Tibial nerve (tissue), 4 donors: ENCODE data around the gene CCDC63. TPM values are rescaled to one million over a fixed set of nuclear protein-coding genes. Genes with fewer than 3 reads are reported as not detected.

Source experiments
- DNase-seq, 2 donors: peaks; one replicate each; pipeline ENCODE4 v3.0.0-alpha.2; 2019; ENCODE audit warnings: low spot score in 2 of 2
- H3K27ac ChIP-seq, 4 donors: fragments of 200-600 bp; sonication (generic) in 3 of 4; one replicate each; pipeline ENCODE4 v1.5.1; 2017 to 2019; ENCODE audit warnings: mild to moderate bottlenecking in 1 of 4
- H3K27me3 ChIP-seq, 2 donors: fragments of 200-600 bp; sonication (generic) in 1 of 2; one replicate each; pipeline versions ENCODE4 v1.5.1 to v1.6.0; 2017 to 2019
- H3K36me3 ChIP-seq, 3 donors: fragments of 200-600 bp; sonication (generic); one replicate each; pipeline ENCODE4 v1.5.1; 2018 to 2019
- H3K4me1 ChIP-seq, 4 donors: fragments of 200-600 bp; sonication (generic) in 3 of 4; one replicate each; pipeline ENCODE4 v1.5.1; 2017 to 2019
- H3K4me3 ChIP-seq, 4 donors: fragments of 200-600 bp; sonication (generic) in 3 of 4; one replicate each; pipeline ENCODE4 v1.5.1; 2017 to 2019; ENCODE audit warnings: mild to moderate bottlenecking in 1 of 4, moderate library complexity in 1 of 4
- H3K9me3 ChIP-seq, 4 donors: fragments of 200-600 bp; sonication (generic) in 3 of 4; one replicate each; pipeline ENCODE4 v1.5.1; 2017 to 2019
- EP300 ChIP-seq, 2 donors: sonication (generic); formaldehyde crosslinking; IDR thresholded peaks; one replicate each; pipeline ENCODE4 v1.6.1; 2017; ENCODE audit warnings: antibody characterized with exemption in 2 of 2, mild to moderate bottlenecking in 1 of 2
- POLR2A ChIP-seq, 2 donors: fragments of 450-650 bp; IDR thresholded peaks; one replicate each; pipeline ENCODE4 v1.6.1; 2017; ENCODE audit warnings: antibody characterized with exemption in 2 of 2, mild to moderate bottlenecking in 2 of 2, moderate library complexity in 2 of 2
- WGBS, 2 donors: methylation state at CpG; one replicate each; pipeline ENCODE4 v1.1.5; 2018; 5-methylcytosine and 5-hydroxymethylcytosine counted together
- total RNA-seq, 4 donors: library from RNA; depleted of rRNA; stranded (reverse); fragments of >200 nt; gene quantifications; one replicate each; pipeline ENCODE4 v1.1.0, GENCODE V29; 2016
- TF ChIP-seq, protein P1 (sequence below), 5 experiments: fragments of 200-600 bp in 3 of 5; fragments of 450-650 bp in 2 of 5; sonication (generic) in 3 of 5; IDR thresholded peaks; one replicate each; pipeline ENCODE4 v1.5.1; 2016 to 2019; ENCODE audit warnings: antibody characterized with exemption in 5 of 5, mild to moderate bottlenecking in 3 of 5, moderate library complexity in 2 of 5

Gene CCDC63
- total RNA-seq, 4 donors from 2014 or later: not detected

DNA sequence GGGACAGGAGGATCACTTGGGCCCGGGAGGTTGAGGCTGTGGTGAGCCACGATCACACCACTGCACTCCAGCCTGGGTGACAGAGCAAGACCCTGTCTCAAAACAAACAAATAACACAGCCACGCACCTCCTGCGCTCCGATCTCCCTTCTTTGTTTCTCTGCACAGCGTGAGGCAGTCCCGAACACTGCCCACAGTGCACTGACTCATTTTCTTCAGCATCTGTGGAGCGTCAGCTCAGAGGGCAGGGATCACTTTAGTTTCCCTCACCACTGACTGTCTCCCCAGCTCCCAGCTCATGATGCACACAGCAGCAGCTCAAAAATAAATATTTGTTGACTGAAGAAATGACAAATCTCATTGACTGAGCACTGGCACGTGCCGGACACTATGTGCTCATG, 74.5 kb downstream of the CCDC63 start:
- 64 to 69% methylated on average over 10 of the region's 10 CpGs for WGBS, 2 donors

DNA sequence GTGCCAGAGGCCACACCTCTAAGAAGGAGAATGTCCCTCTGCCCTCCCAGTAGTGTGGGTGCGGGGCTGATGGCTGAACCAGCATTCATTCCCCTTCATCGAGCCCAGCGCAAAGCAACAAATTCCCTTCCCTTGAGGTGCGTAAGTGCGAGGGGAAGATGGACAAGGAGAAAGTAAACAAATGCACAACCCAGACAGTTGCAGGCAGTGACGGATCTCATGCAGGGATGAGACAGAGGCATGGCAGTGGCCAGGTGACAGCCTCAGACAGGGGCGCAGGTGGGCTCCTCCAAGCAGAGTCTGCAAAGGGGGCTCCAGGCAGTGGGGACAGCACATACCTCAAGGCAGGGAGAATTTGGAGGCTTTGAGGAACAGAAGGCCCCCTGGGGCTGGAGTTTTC, 75.9 kb downstream of the CCDC63 start:
- TF ChIP-seq EP300 (IDR thresholded peaks at IDR 0.05) (no peak), POLR2A (IDR thresholded peaks at IDR 0.05) (no peak)
- TF ChIP-seq, protein P1, sequence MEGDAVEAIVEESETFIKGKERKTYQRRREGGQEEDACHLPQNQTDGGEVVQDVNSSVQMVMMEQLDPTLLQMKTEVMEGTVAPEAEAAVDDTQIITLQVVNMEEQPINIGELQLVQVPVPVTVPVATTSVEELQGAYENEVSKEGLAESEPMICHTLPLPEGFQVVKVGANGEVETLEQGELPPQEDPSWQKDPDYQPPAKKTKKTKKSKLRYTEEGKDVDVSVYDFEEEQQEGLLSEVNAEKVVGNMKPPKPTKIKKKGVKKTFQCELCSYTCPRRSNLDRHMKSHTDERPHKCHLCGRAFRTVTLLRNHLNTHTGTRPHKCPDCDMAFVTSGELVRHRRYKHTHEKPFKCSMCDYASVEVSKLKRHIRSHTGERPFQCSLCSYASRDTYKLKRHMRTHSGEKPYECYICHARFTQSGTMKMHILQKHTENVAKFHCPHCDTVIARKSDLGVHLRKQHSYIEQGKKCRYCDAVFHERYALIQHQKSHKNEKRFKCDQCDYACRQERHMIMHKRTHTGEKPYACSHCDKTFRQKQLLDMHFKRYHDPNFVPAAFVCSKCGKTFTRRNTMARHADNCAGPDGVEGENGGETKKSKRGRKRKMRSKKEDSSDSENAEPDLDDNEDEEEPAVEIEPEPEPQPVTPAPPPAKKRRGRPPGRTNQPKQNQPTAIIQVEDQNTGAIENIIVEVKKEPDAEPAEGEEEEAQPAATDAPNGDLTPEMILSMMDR (IDR thresholded peaks at IDR 0.05): no peak
- Histone ChIP-seq H3K36me3 (no peaks in the 10 kb centered on the region), H3K27me3 (no peaks in the 10 kb centered on the region), H3K4me1 (no peaks in the 10 kb centered on the region), H3K4me3 (no peak overlapping the region), H3K27ac (no peak overlapping the region), H3K9me3 (no peaks in the 10 kb centered on the region)
- 63 to 65% methylated on average over 7 of the region's 7 CpGs for WGBS, 2 donors
- no peak for DNase-seq

More for the DNA sequence above, 74.5 kb downstream of the CCDC63 start:
- no peak overlapping the region for H3K4me3 ChIP-seq
- H3K36me3 ChIP-seq: no peaks in the 10 kb centered on the region
- no peaks in the 10 kb centered on the region for H3K4me1 ChIP-seq
- H3K27me3 ChIP-seq: no peaks in the 10 kb centered on the region
- TF ChIP-seq, protein P1 (IDR thresholded peaks at IDR 0.05): no peak
- TF ChIP-seq EP300 (IDR thresholded peaks at IDR 0.05) (no peak), POLR2A (IDR thresholded peaks at IDR 0.05) (no peak)
- DNase-seq: no peak
- no peak overlapping the region for H3K27ac ChIP-seq
- H3K9me3 ChIP-seq: no peaks in the 10 kb centered on the region

DNA sequence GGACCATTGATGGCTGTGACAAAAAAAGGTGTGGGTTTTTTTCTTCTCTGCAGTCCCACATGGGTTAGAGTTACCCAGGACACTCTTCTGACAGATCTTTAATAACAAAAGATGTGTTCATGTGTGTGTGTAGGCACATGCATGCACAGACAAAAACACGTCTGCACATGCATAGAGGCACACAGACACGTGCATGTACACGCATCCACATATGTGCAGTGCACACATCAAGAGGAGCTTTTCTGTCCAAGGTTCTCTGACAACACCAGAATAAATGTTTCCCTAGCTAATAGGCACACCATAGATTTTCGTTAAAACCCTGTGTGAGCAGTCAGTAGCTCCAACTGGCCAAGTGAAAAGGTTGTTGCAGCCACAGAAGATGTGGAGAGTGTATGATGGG, 76.4 kb downstream of the CCDC63 start:
- no peak for DNase-seq
- no peak overlapping the region for H3K4me3 ChIP-seq
- H3K9me3 ChIP-seq: no peaks in the 10 kb centered on the region
- 87 to 92% methylated on average over 4 of the region's 4 CpGs for WGBS, 2 donors
- H3K27ac ChIP-seq: no peak overlapping the region
- TF ChIP-seq, protein P1 (IDR thresholded peaks at IDR 0.05): no peak
- TF ChIP-seq POLR2A (IDR thresholded peaks at IDR 0.05): no peak
- no peak for TF ChIP-seq EP300 (IDR thresholded peaks at IDR 0.05)
- no peaks in the 10 kb centered on the region for H3K27me3 ChIP-seq
- no peaks in the 10 kb centered on the region for H3K36me3 ChIP-seq
- H3K4me1 ChIP-seq: no peaks in the 10 kb centered on the region

DNA sequence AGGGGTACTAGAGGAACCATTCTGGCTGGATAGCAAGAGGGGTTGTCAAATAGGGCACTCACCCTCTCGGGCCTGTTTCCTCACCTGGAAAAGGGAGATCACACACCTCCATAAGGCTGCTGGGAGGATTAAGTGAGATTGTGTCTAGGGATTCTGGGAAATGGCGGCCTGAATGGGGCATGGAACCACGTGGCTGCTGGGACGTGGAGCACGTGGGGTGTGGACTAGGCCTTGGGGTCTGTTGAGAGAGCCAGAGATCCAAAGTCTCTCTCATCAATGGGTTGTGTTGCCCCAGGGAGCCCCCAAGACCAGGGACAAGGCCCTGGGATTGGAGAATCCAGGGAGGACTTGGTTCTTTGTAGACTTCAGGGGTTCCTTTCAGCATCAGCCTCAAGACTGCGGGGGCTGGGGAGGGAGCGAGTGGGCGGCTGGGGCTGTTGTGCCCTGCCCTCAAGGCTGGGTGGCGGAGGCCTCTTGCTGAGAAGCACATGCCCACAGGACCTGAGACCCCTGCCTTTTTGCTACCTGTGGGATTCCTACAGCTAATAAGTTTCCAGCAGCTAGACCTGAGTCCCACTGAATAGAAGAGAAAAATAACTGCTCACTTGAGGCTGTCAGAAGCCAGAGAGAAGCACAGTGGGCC, 77.0 kb downstream of the CCDC63 start:
- H3K27me3 ChIP-seq: no peaks in the 10 kb centered on the region
- no peak overlapping the region for H3K27ac ChIP-seq
- DNase-seq: no peak
- H3K4me1 ChIP-seq: no peaks in the 10 kb centered on the region
- H3K9me3 ChIP-seq: no peaks in the 10 kb centered on the region
- 83 to 92% methylated on average over 6 to 9 of the region's 9 CpGs for WGBS, 2 donors
- H3K4me3 ChIP-seq: no peak overlapping the region
- no peak for TF ChIP-seq POLR2A (IDR thresholded peaks at IDR 0.05)
- no peak for TF ChIP-seq EP300 (IDR thresholded peaks at IDR 0.05)
- TF ChIP-seq, protein P1 (IDR thresholded peaks at IDR 0.05): no peak
- no peaks in the 10 kb centered on the region for H3K36me3 ChIP-seq

DNA sequence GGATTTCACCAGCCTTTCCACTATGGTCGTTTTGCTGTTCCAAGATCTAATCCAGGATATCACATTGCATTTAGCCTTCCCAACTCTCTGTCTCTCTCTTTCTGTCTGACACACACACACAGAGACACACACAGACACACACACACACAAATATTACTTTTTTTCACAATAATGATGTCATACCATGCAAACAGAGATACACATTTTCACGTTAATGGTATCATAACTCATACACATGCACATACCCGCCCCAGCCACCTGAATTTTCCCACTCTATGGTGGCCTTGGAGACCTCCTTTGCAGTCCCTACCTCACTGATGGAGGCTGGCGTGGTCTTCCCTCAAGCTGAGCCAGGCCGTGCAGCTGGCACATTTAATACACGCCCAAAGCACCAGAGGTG, 80.8 kb downstream of the CCDC63 start:
- Histone ChIP-seq H3K27ac (no peak overlapping the region), H3K27me3 (peaks cover 0 to 8% of the 10 kb centered on the region in 2 donors), H3K4me3 (no peak overlapping the region), H3K36me3 (no peaks in the 10 kb centered on the region), H3K9me3 (no peaks in the 10 kb centered on the region), H3K4me1 (no peaks in the 10 kb centered on the region)
- TF ChIP-seq, protein P1 (IDR thresholded peaks at IDR 0.05): no peak
- WGBS, 2 donors: 58 to 69% methylated on average over 6 of the region's 6 CpGs
- no peak for DNase-seq
